HepG2 (cell line): ENCODE results near the gene LRP5. TPM values are rescaled to one million over a fixed set of nuclear protein-coding genes. Genes with fewer than 3 reads are reported as not detected.

Experiments
- HMGXB3 ChIP-seq: sonication (generic); formaldehyde crosslinking; IDR thresholded peaks from 2 replicates; pipeline ENCODE4 v1.4.0; 2020; ENCODE audit warnings: missing genetic modification reagents, borderline replicate concordance
- IKZF1 ChIP-seq: fragments of 450-650 bp; IDR thresholded peaks from 2 replicates; pipeline ENCODE4 v1.7.1; 2016
- KDM5A ChIP-seq: fragments of 200-600 bp; sonication (generic); IDR thresholded peaks from 2 replicates; pipeline ENCODE4 v1.7.0; 2018; ENCODE audit warnings: antibody characterized with exemption, mild to moderate bottlenecking, low read length, borderline replicate concordance
- MLXIP ChIP-seq: sonication (generic); formaldehyde crosslinking; IDR thresholded peaks from 2 replicates; pipeline ENCODE4 v1.9.0; 2021; ENCODE audit warnings: missing genetic modification reagents, borderline replicate concordance
- MYC ChIP-seq: sonication (generic); formaldehyde crosslinking; IDR thresholded peaks from 2 replicates; pipeline ENCODE4 v1.9.0; 2021; ENCODE audit warnings: missing genetic modification reagents, borderline replicate concordance
- PRPF4 ChIP-seq: fragments of 200-400 bp; formaldehyde crosslinking; IDR thresholded peaks from 2 replicates; pipeline ENCODE4 v1.6.1; 2016; ENCODE audit warnings: low read length, low read depth; ENCODE audit not compliant: poor library complexity, severe bottlenecking
- ZBTB42 ChIP-seq: sonication (generic); formaldehyde crosslinking; IDR thresholded peaks from 2 replicates; pipeline ENCODE4 v1.5.0; 2020; ENCODE audit warnings: mild to moderate bottlenecking, missing genetic modification reagents
- ZKSCAN5 ChIP-seq: sonication (generic); formaldehyde crosslinking; IDR thresholded peaks from 2 replicates; pipeline ENCODE4 v1.5.1; 2020; ENCODE audit warnings: mild to moderate bottlenecking, missing genetic modification reagents
- ZNF142 ChIP-seq: sonication (generic); formaldehyde crosslinking; IDR thresholded peaks from 2 replicates; pipeline ENCODE4 v1.4.0; 2020; ENCODE audit warnings: missing genetic modification reagents
- ZNF224 ChIP-seq: sonication (generic); formaldehyde crosslinking; IDR thresholded peaks from 2 replicates; pipeline ENCODE4 v1.5.0; 2020; ENCODE audit warnings: mild to moderate bottlenecking, missing genetic modification reagents
- ZNF496 ChIP-seq: sonication (generic); formaldehyde crosslinking; IDR thresholded peaks from 2 replicates; pipeline ENCODE4 v1.8.1; 2023; ENCODE audit warnings: mild to moderate bottlenecking, moderate library complexity, missing genetic modification reagents; ENCODE audit not compliant: insufficient replicate concordance
- ZNF589 ChIP-seq: sonication (generic); formaldehyde crosslinking; conservative IDR thresholded peaks from 2 replicates; pipeline ENCODE4 v1.8.0; 2022; ENCODE audit warnings: mild to moderate bottlenecking, moderate library complexity, missing genetic modification reagents
- ZNF775 ChIP-seq: sonication (generic); formaldehyde crosslinking; IDR thresholded peaks from 2 replicates; pipeline ENCODE4 v1.4.0; 2020; ENCODE audit warnings: missing genetic modification reagents, mild to moderate bottlenecking, moderate library complexity, borderline replicate concordance
- ZNF777 ChIP-seq: sonication (generic); formaldehyde crosslinking; IDR thresholded peaks from 2 replicates; pipeline ENCODE4 v1.4.0; 2020; ENCODE audit warnings: missing genetic modification reagents
- polyA plus RNA-seq, 8 experiments: library from polyadenylated mRNA; depleted of rRNA in 3 of 8; stranded (reverse) in 7 of 8; unstranded in 1 of 8; fragments of >200 nt; fragmentation: Illumina TruSeq in 4 of 8; extraction: Trizol in 4 of 8; gene quantifications; 2 replicates each; pipeline versions ENCODE4 v1.2.1 to v1.2.3, GENCODE V29; 2011 to 2016; ENCODE audit warnings: low read depth in 4 of 8, missing spikeins in 1 of 8, mixed read lengths in 1 of 8; ENCODE audit not compliant: insufficient read depth in 1 of 8
- total RNA-seq, 5 experiments: library from RNA; depleted of rRNA; stranded (reverse); fragments of >200 nt; fragmentation: Illumina TruSeq; extraction: Trizol; gene quantifications; 2 replicates each; pipeline ENCODE4 v1.2.3, GENCODE V29; 2016; ENCODE audit warnings: low read depth in 1 of 5

Gene LRP5
- total and polyA plus RNA-seq, 2 of the 13 experiments (the other 11 are each of a cell fraction or from before 2014, with no cell fraction given): 40.4 to 64.0 TPM

- TF ChIP-seq ZNF142 (no peak), IKZF1 (no peak), HMGXB3 (CRISPR knock-in tag) (no peak; the same call in 1 of the 2 replicates), ZNF496 (CRISPR knock-in tag) (no peak), MYC (CRISPR knock-in tag) (no peak; the same call in 1 of the 2 replicates), ZNF775 (CRISPR knock-in tag) (0 out of 2 replicates have a peak, but pooled peaks have one; percentile 47), ZBTB42 (no peak), ZNF224 (no peak), ZKSCAN5 (no peak), KDM5A (no peak), ZNF589 (CRISPR knock-in tag) (no peak), PRPF4 (no peak), MLXIP (CRISPR knock-in tag) (no peak), ZNF777 (CRISPR knock-in tag) (no peak)
Measured at GRCh38 chr11:68313574-68314202, 1.3 kb downstream of the LRP5 start (continued).
